IPS-20b (cell line): Measurements from ENCODE around the gene CEP295NL.
"Not testable (repeated sequence)": the region's sequence is repeated elsewhere in the genome, so short reads cannot be mapped to it uniquely, and the experiment has no call there.

Experiments used
- H3K27ac ChIP-seq: one replicate; pipeline ENCODE4 v1.5.1; 2013; ENCODE audit warnings: low read length
- H3K27me3 ChIP-seq: 2 replicates; pipeline ENCODE4 v1.6.1; 2013; ENCODE audit warnings: mild to moderate bottlenecking, low read length, inconsistent platforms; ENCODE audit not compliant: insufficient read depth
- H3K36me3 ChIP-seq: 2 replicates; pipeline ENCODE4 v1.6.1; 2013; ENCODE audit warnings: low read depth, mild to moderate bottlenecking, inconsistent platforms, low read length, moderate library complexity; ENCODE audit not compliant: insufficient read depth
- H3K4me1 ChIP-seq: 2 replicates; pipeline ENCODE4 v1.6.1; 2013; ENCODE audit warnings: mild to moderate bottlenecking, control low read depth, inconsistent platforms, low read length, moderate library complexity; ENCODE audit not compliant: insufficient read depth
- H3K4me3 ChIP-seq: 2 replicates; pipeline ENCODE4 v1.5.1; 2013; ENCODE audit warnings: mild to moderate bottlenecking, low read length, inconsistent platforms
- H3K9ac ChIP-seq: 2 replicates; pipeline ENCODE4 v1.6.1; 2013; ENCODE audit warnings: low read depth, mild to moderate bottlenecking, inconsistent platforms, low read length, moderate library complexity
- H3K9me3 ChIP-seq: 2 replicates; pipeline ENCODE4 v1.6.1; 2013; ENCODE audit warnings: mild to moderate bottlenecking, low read depth, low read length, inconsistent platforms; ENCODE audit not compliant: insufficient read depth

CEP295NL gene

GRCh38 chr17:78913115-78913514, 10.1 kb upstream of the CEP295NL start:
- H3K9ac ChIP-seq: no peak overlapping the region
- no peaks in the 10 kb centered on the region for H3K9me3 ChIP-seq
- no peaks in the 10 kb centered on the region for H3K27me3 ChIP-seq
- peaks cover 5% of the 10 kb centered on the region; the same call in 1 of the 2 replicates for H3K4me1 ChIP-seq
- H3K27ac ChIP-seq: no peak overlapping the region
- H3K36me3 ChIP-seq: no peaks in the 10 kb centered on the region
- H3K4me3 ChIP-seq: no peak overlapping the region

- no peaks in the 10 kb centered on the region for H3K36me3 ChIP-seq
Observed at GRCh38 chr17:78912082-78912481, 9.1 kb upstream of the CEP295NL start.

GRCh38 chr17:78911543-78911942, 8.5 kb upstream of the CEP295NL start:
- H3K27ac ChIP-seq, H3K9ac ChIP-seq, H3K9me3 ChIP-seq, H3K4me1 ChIP-seq, H3K27me3 ChIP-seq, H3K4me3 ChIP-seq, H3K36me3 ChIP-seq: not testable (repeated sequence)

More at GRCh38 chr17:78912082-78912481, 9.1 kb upstream of the CEP295NL start:
- H3K9ac ChIP-seq: no peak overlapping the region
- H3K9me3 ChIP-seq: no peaks in the 10 kb centered on the region
- H3K4me3 ChIP-seq: no peak overlapping the region
- H3K27ac ChIP-seq: no peak overlapping the region
- no peaks in the 10 kb centered on the region for H3K27me3 ChIP-seq
- H3K4me1 ChIP-seq: peaks cover 5% of the 10 kb centered on the region; the same call in 1 of the 2 replicates

- Histone ChIP-seq H3K36me3 (no peaks in the 10 kb centered on the region), H3K4me3 (no peak overlapping the region), H3K9ac (no peak overlapping the region), H3K27ac (no peak overlapping the region), H3K4me1 (no peaks in the 10 kb centered on the region), H3K9me3 (no peaks in the 10 kb centered on the region), H3K27me3 (no peaks in the 10 kb centered on the region)
Observed at GRCh38 chr17:78910497-78911284, 7.7 kb upstream of the CEP295NL start.

- Histone ChIP-seq H3K9me3 (no peaks in the 10 kb centered on the region), H3K27ac (no peak overlapping the region), H3K27me3 (no peaks in the 10 kb centered on the region), H3K4me3 (no peak overlapping the region), H3K36me3 (no peaks in the 10 kb centered on the region), H3K4me1 (no peaks in the 10 kb centered on the region), H3K9ac (no peak overlapping the region)
Observed at GRCh38 chr17:78908426-78908825, 5.4 kb upstream of the CEP295NL start.

GRCh38 chr17:78905541-78905940, 2.5 kb upstream of the CEP295NL start:
- H3K4me1 ChIP-seq: no peaks in the 10 kb centered on the region
- no peaks in the 10 kb centered on the region for H3K9me3 ChIP-seq
- H3K9ac ChIP-seq: no peak overlapping the region
- peaks cover 7% of the 10 kb centered on the region; the same call in 1 of the 2 replicates for H3K36me3 ChIP-seq
- no peak overlapping the region for H3K27ac ChIP-seq
- H3K27me3 ChIP-seq: no peaks in the 10 kb centered on the region
- no peak overlapping the region for H3K4me3 ChIP-seq

GRCh38 chr17:78905116-78905515, 2.1 kb upstream of the CEP295NL start:
- H3K4me1 ChIP-seq: no peaks in the 10 kb centered on the region; the same call in 1 of the 2 replicates
- no peak overlapping the region for H3K4me3 ChIP-seq
- H3K27ac ChIP-seq: no peak overlapping the region
- H3K36me3 ChIP-seq: peaks cover 7% of the 10 kb centered on the region; the same call in 1 of the 2 replicates
- H3K27me3 ChIP-seq: no peaks in the 10 kb centered on the region
- no peaks in the 10 kb centered on the region for H3K9me3 ChIP-seq
- no peak overlapping the region for H3K9ac ChIP-seq

GRCh38 chr17:78904371-78904770, 1.4 kb upstream of the CEP295NL start:
- H3K27me3 ChIP-seq: no peaks in the 10 kb centered on the region
- no peak overlapping the region for H3K4me3 ChIP-seq
- no peak overlapping the region for H3K27ac ChIP-seq
- H3K9ac ChIP-seq: no peak overlapping the region
- peaks cover 7% of the 10 kb centered on the region; the same call in 1 of the 2 replicates for H3K36me3 ChIP-seq
- H3K4me1 ChIP-seq: peaks cover 7% of the 10 kb centered on the region; the same call in 1 of the 2 replicates
- no peaks in the 10 kb centered on the region for H3K9me3 ChIP-seq

- not testable (repeated sequence) for H3K36me3 ChIP-seq, H3K27me3 ChIP-seq, H3K9ac ChIP-seq, H3K27ac ChIP-seq, H3K4me3 ChIP-seq, H3K9me3 ChIP-seq
- H3K4me1 ChIP-seq: peaks cover 11% of the 10 kb centered on the region; the same call in 1 of the 2 replicates
Observed at GRCh38 chr17:78902231-78902630, 770 bp downstream of the CEP295NL start.

GRCh38 chr17:78901806-78902205, 1.2 kb downstream of the CEP295NL start:
- Histone ChIP-seq H3K9me3 (no peaks in the 10 kb centered on the region), H3K4me3 (no peak overlapping the region), H3K4me1 (peaks cover 11% of the 10 kb centered on the region; the same call in 1 of the 2 replicates), H3K36me3 (peaks cover 7% of the 10 kb centered on the region; the same call in 1 of the 2 replicates), H3K9ac (no peak overlapping the region), H3K27me3 (no peaks in the 10 kb centered on the region), H3K27ac (no peak overlapping the region)

GRCh38 chr17:78900816-78901215, 2.2 kb downstream of the CEP295NL start:
- no peaks in the 10 kb centered on the region for H3K27me3 ChIP-seq
- peaks cover 11% of the 10 kb centered on the region; the same call in 1 of the 2 replicates for H3K4me1 ChIP-seq
- no peaks in the 10 kb centered on the region for H3K9me3 ChIP-seq
- H3K9ac ChIP-seq: no peak overlapping the region
- peaks cover 7% of the 10 kb centered on the region; the same call in 1 of the 2 replicates for H3K36me3 ChIP-seq
- H3K27ac ChIP-seq: no peak overlapping the region
- H3K4me3 ChIP-seq: no peak overlapping the region
